GM12873 (cell line): ENCODE data around the gene CAAP1.

Source experiments
- TF ChIP-seq, protein P1 (sequence below): IDR thresholded peaks from 2 replicates; pipeline ENCODE4 v1.5.1; 2012; ENCODE audit warnings: low read depth, mild to moderate bottlenecking, moderate library complexity, low read length, control low read depth; ENCODE audit not compliant: insufficient read depth; ENCODE audit errors: missing control alignments

The CAAP1 gene

GRCh38 chr9:26880262-26880661, 12.3 kb downstream of the CAAP1 start:
- TF ChIP-seq, protein P1, sequence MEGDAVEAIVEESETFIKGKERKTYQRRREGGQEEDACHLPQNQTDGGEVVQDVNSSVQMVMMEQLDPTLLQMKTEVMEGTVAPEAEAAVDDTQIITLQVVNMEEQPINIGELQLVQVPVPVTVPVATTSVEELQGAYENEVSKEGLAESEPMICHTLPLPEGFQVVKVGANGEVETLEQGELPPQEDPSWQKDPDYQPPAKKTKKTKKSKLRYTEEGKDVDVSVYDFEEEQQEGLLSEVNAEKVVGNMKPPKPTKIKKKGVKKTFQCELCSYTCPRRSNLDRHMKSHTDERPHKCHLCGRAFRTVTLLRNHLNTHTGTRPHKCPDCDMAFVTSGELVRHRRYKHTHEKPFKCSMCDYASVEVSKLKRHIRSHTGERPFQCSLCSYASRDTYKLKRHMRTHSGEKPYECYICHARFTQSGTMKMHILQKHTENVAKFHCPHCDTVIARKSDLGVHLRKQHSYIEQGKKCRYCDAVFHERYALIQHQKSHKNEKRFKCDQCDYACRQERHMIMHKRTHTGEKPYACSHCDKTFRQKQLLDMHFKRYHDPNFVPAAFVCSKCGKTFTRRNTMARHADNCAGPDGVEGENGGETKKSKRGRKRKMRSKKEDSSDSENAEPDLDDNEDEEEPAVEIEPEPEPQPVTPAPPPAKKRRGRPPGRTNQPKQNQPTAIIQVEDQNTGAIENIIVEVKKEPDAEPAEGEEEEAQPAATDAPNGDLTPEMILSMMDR = no peak

- TF ChIP-seq, protein P1 = no peak
These were observed 22.3 kb downstream of the CAAP1 start for GRCh38 chr9:26870292-26870691.

- TF ChIP-seq, protein P1 = peak; percentile 38
These were observed 29.5 kb downstream of the CAAP1 start for GRCh38 chr9:26863074-26863473.

- TF ChIP-seq, protein P1 = peak; percentile 75
These were observed 36.1 kb downstream of the CAAP1 start for GRCh38 chr9:26856413-26857032.

DNA sequence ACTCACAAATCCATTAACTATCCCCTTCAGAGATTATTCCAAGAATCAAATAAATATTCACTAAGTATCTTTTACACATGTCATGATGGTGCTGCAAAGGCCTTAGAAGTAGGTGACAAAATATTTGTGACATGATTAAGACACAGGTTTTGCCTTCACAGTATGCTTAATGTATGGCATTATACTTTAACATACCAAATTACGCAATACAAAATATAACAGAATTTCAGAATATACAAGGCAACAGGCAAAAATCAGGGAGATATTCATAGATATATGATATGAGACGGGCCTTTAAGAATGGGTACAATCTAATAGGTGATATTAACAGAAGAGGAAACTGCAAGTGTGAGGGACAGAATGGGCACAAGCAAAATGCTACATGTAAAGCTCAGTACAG, 41.6 kb downstream of the CAAP1 start:
- TF ChIP-seq, protein P1 = no peak

DNA sequence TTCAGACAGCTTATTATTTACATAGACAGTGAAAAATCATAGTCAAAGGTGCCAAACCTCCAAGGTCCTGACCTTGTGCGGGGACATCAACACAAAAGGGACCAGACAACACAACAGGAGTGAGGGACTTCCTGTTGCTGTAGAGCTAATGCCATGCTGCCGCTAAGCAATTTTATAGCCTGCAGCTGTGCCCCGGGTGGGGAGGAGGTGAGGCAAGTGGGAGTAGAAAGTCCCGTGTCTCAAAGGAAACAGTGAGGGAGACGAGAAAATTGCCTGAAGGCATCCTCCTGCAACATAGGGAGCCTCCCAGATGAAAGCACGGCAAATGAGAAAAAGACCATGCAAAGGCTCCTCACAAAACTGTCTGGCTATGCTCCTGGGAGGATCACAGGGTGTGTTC, 58.8 kb downstream of the CAAP1 start:
- TF ChIP-seq, protein P1 = no peak

DNA sequence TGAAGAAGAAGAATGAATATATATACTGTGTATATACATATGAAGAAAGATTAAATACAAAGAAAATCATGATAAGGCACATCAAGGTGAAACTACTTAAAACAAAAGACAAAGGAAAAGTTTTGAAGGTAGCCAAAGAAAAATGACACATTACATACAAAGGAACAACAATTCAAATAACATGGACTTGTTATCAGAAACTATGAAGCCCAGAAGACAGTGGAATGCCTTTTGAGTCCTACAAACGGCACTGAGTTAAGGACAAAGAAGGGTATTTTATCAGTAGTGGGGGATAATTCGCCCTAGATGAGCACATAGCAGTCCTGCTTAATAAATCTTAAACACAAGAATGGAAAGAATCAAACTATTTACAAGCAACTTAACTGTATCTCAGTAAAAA, 77.8 kb downstream of the CAAP1 start:
- TF ChIP-seq, protein P1 = no peak
